Measurements from ENCODE around the gene MCC.

DNA sequence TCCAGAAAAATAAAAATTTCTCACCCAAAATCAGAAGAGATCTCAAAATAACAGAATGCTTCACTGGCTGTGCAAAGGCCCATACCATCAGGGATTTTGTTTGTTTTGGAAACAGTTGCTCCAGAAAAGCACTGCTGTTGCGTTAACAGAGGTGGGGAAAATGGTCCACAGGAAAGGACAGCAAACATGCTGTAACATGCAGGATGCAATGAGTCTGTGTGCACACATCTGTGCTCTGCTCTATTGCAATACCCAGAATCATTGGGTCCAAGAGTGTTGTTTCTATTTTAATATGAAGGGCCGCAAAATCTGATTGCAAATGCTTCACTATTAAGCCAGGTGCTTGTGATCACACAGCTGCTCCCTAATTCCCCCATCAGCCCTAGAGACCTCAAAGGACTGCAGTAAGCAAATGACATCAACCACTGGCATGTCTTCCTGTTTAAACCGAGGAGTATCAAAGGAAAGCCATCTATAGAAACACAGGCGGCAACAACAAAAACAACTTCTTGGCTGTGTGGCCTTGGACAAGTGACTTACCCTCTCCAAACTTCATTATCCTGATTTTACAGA lies 370.6 kb downstream of the MCC start:
- TF ChIP-seq CTCF (IDR thresholded peaks at IDR 0.05) (no peak), POLR2A (IDR thresholded peaks at IDR 0.05) (no peak), POLR2AphosphoS5 (IDR thresholded peaks at IDR 0.05; ENCODE audit: insufficient read depth in 1 of 2, low read depth in 1 of 2) (no peak)
